Upper lobe of left lung (tissue), 6 donors: ENCODE measurements around the gene KITLG. TPM values are rescaled to one million over a fixed set of nuclear protein-coding genes. Genes with fewer than 3 reads are reported as not detected.

Experiments
- ATAC-seq, 2 donors: fragments of 200-7000 bp; cut with Tn5 transposase; one replicate each; pipeline ENCODE4 v1.9.1; 2022; ENCODE audit warnings: mild to moderate bottlenecking in 2 of 2, moderate library complexity in 2 of 2; ENCODE audit not compliant: low FRiP score in 2 of 2
- DNase-seq, 2 donors: peaks; one replicate each; pipeline ENCODE4 v3.0.0-alpha.2; 2019 to 2020
- H3K27ac ChIP-seq, 4 donors: fragments of 200-600 bp; sonication (generic); one replicate each; pipeline ENCODE4 v1.5.1; 2016 to 2019
- H3K27me3 ChIP-seq, 4 donors: fragments of 200-600 bp; sonication (generic); one replicate each; pipeline ENCODE4 v1.5.1; 2017 to 2019
- H3K36me3 ChIP-seq, 4 donors: fragments of 200-600 bp; sonication (generic); one replicate each; pipeline ENCODE4 v1.5.1; 2016 to 2019
- H3K4me1 ChIP-seq, 4 donors: fragments of 200-600 bp; sonication (generic); one replicate each; pipeline ENCODE4 v1.5.1; 2018 to 2019
- H3K4me3 ChIP-seq, 4 donors: fragments of 200-600 bp; sonication (generic); one replicate each; pipeline ENCODE4 v1.5.1; 2017 to 2019; ENCODE audit warnings: mild to moderate bottlenecking in 2 of 4, moderate library complexity in 1 of 4
- H3K9me3 ChIP-seq, 4 donors: fragments of 200-600 bp; sonication (generic); one replicate each; pipeline ENCODE4 v1.5.1; 2018 to 2019
- EP300 ChIP-seq, 4 donors: sonication (generic); formaldehyde crosslinking; IDR thresholded peaks; one replicate each; pipeline ENCODE4 v1.5.1; 2017; ENCODE audit warnings: antibody characterized with exemption in 4 of 4, control low read depth in 2 of 4
- POLR2A ChIP-seq, 4 donors: fragments of 450-650 bp; IDR thresholded peaks; one replicate each; pipeline ENCODE4 v1.5.1; 2016 to 2017; ENCODE audit warnings: antibody characterized with exemption in 4 of 4, mild to moderate bottlenecking in 2 of 4
- POLR2AphosphoS5 ChIP-seq, 2 donors: sonication (generic); formaldehyde crosslinking; IDR thresholded peaks; one replicate each; pipeline ENCODE4 v1.5.1; 2017; ENCODE audit warnings: antibody characterized with exemption in 2 of 2
- WGBS, 2 donors: methylation state at CpG; one replicate each; pipeline ENCODE4 v1.1.5; 2017 to 2018; 5-methylcytosine and 5-hydroxymethylcytosine counted together
- total RNA-seq, 6 donors: library from RNA; depleted of rRNA in 4 of 6; stranded (reverse); fragments of >200 nt in 4 of 6; gene quantifications; one replicate each; pipeline versions ENCODE4 v1.1.0 to v1.2.1, GENCODE V29; 2016 to 2021
- TF ChIP-seq, protein P1 (sequence below), 6 experiments: fragments of 450-650 bp in 4 of 6; fragments of 200-600 bp in 2 of 6; sonication (generic) in 2 of 6; IDR thresholded peaks; one replicate each; pipeline ENCODE4 v1.5.1; 2016 to 2019; ENCODE audit warnings: antibody characterized with exemption in 6 of 6
- donor health status: DM: no; HTN: no; CAD: no; lungs with moderate emphysema.
- donor health status: DM: no; HTN: yes; CAD: no; lungs with severe emphysema.

The KITLG gene
- total RNA-seq, 6 donors from 2014 or later, result 10.2 to 72.7 (median 36.6) TPM

DNA sequence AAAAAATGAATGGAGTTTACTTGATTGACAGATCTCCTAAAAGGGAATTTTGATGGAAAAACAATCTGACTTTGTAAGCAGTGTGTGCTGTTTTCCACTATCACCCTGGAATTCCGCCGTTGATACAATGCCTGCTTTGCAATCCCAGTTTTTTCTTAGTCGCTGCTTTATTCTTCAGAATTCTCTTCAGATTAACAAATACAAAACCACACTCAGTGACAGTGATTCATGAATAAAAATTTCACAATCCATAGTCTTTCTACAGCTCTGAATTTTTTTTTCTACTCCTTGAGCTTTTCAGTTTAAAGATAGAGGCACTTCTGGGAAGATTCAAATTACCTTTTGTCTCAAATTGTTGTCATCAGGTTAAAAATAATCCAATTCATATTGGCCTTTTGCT is 44.6 kb upstream of the KITLG start:
- Histone ChIP-seq H3K9me3 (no peaks in the 10 kb centered on the region), H3K4me1 (no peaks in the 10 kb centered on the region), H3K27ac (no peak overlapping the region), H3K27me3 (no peaks in the 10 kb centered on the region), H3K36me3 (no peaks in the 10 kb centered on the region), H3K4me3 (no peak overlapping the region)
- no peak for ATAC-seq
- no peak for DNase-seq
- TF ChIP-seq, protein P1, sequence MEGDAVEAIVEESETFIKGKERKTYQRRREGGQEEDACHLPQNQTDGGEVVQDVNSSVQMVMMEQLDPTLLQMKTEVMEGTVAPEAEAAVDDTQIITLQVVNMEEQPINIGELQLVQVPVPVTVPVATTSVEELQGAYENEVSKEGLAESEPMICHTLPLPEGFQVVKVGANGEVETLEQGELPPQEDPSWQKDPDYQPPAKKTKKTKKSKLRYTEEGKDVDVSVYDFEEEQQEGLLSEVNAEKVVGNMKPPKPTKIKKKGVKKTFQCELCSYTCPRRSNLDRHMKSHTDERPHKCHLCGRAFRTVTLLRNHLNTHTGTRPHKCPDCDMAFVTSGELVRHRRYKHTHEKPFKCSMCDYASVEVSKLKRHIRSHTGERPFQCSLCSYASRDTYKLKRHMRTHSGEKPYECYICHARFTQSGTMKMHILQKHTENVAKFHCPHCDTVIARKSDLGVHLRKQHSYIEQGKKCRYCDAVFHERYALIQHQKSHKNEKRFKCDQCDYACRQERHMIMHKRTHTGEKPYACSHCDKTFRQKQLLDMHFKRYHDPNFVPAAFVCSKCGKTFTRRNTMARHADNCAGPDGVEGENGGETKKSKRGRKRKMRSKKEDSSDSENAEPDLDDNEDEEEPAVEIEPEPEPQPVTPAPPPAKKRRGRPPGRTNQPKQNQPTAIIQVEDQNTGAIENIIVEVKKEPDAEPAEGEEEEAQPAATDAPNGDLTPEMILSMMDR (IDR thresholded peaks at IDR 0.05), result no peak
- TF ChIP-seq EP300 (IDR thresholded peaks at IDR 0.05), result no peak
- WGBS, 2 donors, result 56 to 77% methylated on average over 3 of the region's 3 CpGs

DNA sequence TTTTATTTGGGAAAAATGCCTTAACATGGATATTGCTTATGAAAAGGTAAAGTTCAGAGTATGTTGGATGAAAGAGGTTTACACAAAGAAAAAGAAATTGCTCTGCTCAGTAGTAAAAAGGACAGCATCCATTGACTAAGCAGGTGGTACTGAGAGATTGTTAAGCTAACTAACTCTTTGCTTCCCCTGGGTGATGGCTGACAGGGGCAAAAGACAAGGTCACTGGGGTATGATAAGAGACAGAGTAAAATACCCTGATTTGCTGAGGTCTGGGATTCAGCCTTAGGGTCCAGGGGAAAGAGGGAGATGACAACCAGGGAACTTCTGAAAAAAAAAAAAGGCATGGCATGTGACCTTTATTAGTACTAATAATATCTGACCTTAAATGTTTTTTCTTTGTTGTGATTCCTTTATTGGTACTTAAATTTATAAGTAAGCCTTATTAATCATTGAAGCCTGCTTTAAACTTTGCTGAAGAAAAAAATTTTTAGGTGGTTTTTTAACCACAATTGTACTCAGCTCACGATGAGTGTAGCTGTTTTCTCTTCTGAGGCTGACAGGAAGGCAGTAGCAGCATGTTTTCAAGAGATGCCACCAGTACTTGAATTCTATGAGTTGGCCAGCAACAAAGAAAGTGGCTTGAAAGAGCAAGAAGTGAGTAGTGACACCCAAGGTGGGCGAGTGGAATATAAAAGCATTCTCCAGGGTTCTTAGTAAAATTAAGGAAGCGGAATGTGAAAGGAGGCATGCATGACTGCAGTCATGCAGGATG is 43.7 kb upstream of the KITLG start:
- no peak for ATAC-seq
- Histone ChIP-seq H3K27me3 (no peaks in the 10 kb centered on the region), H3K27ac (no peak overlapping the region), H3K36me3 (no peaks in the 10 kb centered on the region), H3K4me3 (no peak overlapping the region), H3K9me3 (no peaks in the 10 kb centered on the region), H3K4me1 (no peaks in the 10 kb centered on the region)
- no peak for DNase-seq
- TF ChIP-seq EP300 (IDR thresholded peaks at IDR 0.05) (no peak), POLR2AphosphoS5 (IDR thresholded peaks at IDR 0.05) (no peak), POLR2A (IDR thresholded peaks at IDR 0.05) (no peak)
- WGBS, 2 donors, result 69 to 77% methylated on average over 3 of the region's 3 CpGs

DNA sequence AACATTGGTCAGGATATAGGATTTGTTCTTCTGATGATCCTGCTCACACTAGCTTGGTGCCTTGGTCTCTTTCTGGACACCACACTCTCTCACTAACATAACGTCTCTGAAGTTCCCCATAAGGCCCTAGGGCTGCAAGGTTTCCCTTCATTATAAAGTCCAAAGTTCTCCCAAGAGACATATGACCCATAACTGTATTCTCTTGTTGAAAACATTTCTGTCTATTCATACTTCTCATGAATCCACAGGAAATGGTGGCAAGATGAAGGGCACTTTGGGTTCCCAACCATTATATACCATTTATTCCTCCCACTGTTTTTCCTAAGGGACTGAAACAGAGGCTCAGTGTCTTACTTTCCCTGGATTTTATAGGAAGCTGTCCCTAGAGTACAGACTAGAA is 37.1 kb upstream of the KITLG start:
- DNase-seq, result no peak
- H3K4me1 ChIP-seq, result no peaks in the 10 kb centered on the region
- no peaks in the 10 kb centered on the region for H3K27me3 ChIP-seq
- WGBS, 2 donors, result 65 to 82% methylated on average over 1 of the region's 1 CpG
- H3K9me3 ChIP-seq, result no peaks in the 10 kb centered on the region
- ATAC-seq, result no peak
- H3K36me3 ChIP-seq, result no peaks in the 10 kb centered on the region
- TF ChIP-seq POLR2AphosphoS5 (IDR thresholded peaks at IDR 0.05), result no peak
- TF ChIP-seq POLR2A (IDR thresholded peaks at IDR 0.05), result no peak
- TF ChIP-seq, protein P1 (IDR thresholded peaks at IDR 0.05), result no peak
- no peak for TF ChIP-seq EP300 (IDR thresholded peaks at IDR 0.05)
- no peak overlapping the region for H3K27ac ChIP-seq
- no peak overlapping the region for H3K4me3 ChIP-seq

DNA sequence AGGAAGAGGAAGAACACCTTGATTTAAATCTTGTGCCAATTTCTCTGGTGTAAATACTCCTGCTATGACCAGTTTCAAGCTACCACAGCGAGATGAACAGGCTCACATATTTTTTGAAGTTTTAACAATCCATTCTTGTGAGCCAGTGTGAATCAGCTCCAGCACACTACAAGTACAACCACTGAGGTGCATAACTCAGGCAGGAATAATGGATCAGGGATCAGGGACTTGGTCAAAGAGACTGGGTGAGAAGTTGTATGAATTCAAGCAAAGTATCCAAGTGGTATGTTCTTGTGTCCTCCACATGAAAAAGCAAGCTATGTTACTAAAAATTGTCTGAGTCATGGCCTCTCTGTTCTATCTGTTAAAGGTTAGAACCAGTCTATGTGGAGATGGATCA is 35.2 kb upstream of the KITLG start:
- Histone ChIP-seq H3K36me3 (no peaks in the 10 kb centered on the region), H3K9me3 (no peaks in the 10 kb centered on the region), H3K4me3 (no peak overlapping the region), H3K27ac (no peak overlapping the region), H3K4me1 (no peaks in the 10 kb centered on the region), H3K27me3 (no peaks in the 10 kb centered on the region)
- TF ChIP-seq POLR2AphosphoS5 (IDR thresholded peaks at IDR 0.05), result no peak
- TF ChIP-seq EP300 (IDR thresholded peaks at IDR 0.05), result no peak
- TF ChIP-seq, protein P1 (IDR thresholded peaks at IDR 0.05), result no peak
- TF ChIP-seq POLR2A (IDR thresholded peaks at IDR 0.05), result no peak
- no peak for ATAC-seq
- 90 to 93% methylated on average over 1 of the region's 1 CpG for WGBS, 2 donors
- DNase-seq, result no peak

DNA sequence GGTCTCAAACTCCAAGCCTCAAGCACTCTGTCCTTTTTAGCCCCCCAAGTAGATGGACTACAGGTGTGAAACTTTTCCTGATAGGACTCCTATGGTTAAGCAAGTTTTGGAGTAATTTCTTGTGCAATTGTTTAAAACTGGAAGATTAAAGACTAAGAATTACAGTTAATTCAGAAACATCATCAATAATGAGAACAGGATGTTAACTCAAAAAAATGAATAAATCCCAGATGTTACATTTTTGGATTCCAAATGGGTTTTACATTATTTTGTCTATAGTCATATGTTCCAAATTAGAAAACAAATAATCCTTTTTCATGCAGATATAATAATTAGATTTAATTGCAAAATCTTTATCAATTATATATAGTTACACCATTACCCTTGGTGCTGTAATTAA is 24.4 kb upstream of the KITLG start:
- H3K36me3 ChIP-seq, result no peaks in the 10 kb centered on the region

More for the DNA sequence above, 24.4 kb upstream of the KITLG start:
- DNase-seq, result no peak
- no peaks in the 10 kb centered on the region for H3K9me3 ChIP-seq
- no peak for TF ChIP-seq EP300 (IDR thresholded peaks at IDR 0.05)
- TF ChIP-seq POLR2A (IDR thresholded peaks at IDR 0.05), result no peak
- TF ChIP-seq, protein P1 (IDR thresholded peaks at IDR 0.05), result no peak
- no peak for TF ChIP-seq POLR2AphosphoS5 (IDR thresholded peaks at IDR 0.05)
- no peak overlapping the region for H3K4me3 ChIP-seq
- H3K4me1 ChIP-seq, result no peaks in the 10 kb centered on the region
- no peaks in the 10 kb centered on the region for H3K27me3 ChIP-seq
- H3K27ac ChIP-seq, result no peak overlapping the region
- ATAC-seq, result no peak
